ENCODE data around the gene BCKDHB. TPM values are rescaled to one million over a fixed set of nuclear protein-coding genes. Genes with fewer than 3 reads are reported as not detected.

BCKDHB gene
- total RNA-seq, 1 experiment from 2014 or later, result 20.0 TPM

Other genes starting within 250 kb of the BCKDHB start
- gene ELOVL4, start 159.1 kb upstream of the BCKDHB start, total RNA-seq (2021), result 7.0 and 7.9 TPM in 2 replicates
- gene TTK, start 102.0 kb upstream of the BCKDHB start, total RNA-seq (2021), result 57.4 and 62.5 TPM in 2 replicates